Ovary (tissue), 9 donors: ENCODE measurements around the gene STIM2. TPM values are rescaled to one million over a fixed set of nuclear protein-coding genes. Genes with fewer than 3 reads are reported as not detected.

Experiments used
- DNase-seq, 5 donors: peaks; one replicate each; pipeline ENCODE4 v3.0.0-alpha.2; 2019 to 2020
- H3K27ac ChIP-seq, 2 donors: fragments of 200-600 bp; one replicate each; pipeline versions ENCODE4 v1.5.1 to v1.8.0; 2019 to 2022
- H3K27me3 ChIP-seq: fragments of 200-600 bp; one replicate; pipeline ENCODE4 v1.8.0; 2022
- H3K36me3 ChIP-seq: fragments of 200-600 bp; sonication (generic); one replicate; pipeline ENCODE4 v1.5.1; 2019
- H3K4me1 ChIP-seq: one replicate; pipeline ENCODE4 v1.8.1; 2013; ENCODE audit warnings: mild to moderate bottlenecking, moderate library complexity; ENCODE audit not compliant: insufficient read depth
- H3K4me3 ChIP-seq: fragments of 200-600 bp; sonication (generic); one replicate; pipeline ENCODE4 v1.5.1; 2017
- H3K9me3 ChIP-seq, 2 donors: fragments of 200-600 bp in 1 of 2; sonication (generic) in 1 of 2; one replicate each; pipeline versions ENCODE4 v1.5.1 to v1.8.1; 2013 to 2019; ENCODE audit warnings: mild to moderate bottlenecking in 1 of 2, moderate library complexity in 1 of 2
- CTCF ChIP-seq, 3 donors: fragments of 450-650 bp in 2 of 3; fragments of 200-600 bp in 1 of 3; IDR thresholded peaks; one replicate each; pipeline versions ENCODE4 v1.5.1 to v1.8.0; 2016 to 2022; ENCODE audit warnings: antibody characterized with exemption in 3 of 3, mild to moderate bottlenecking in 1 of 3
- EP300 ChIP-seq: sonication (generic); formaldehyde crosslinking; IDR thresholded peaks from one replicate; pipeline ENCODE4 v1.6.1; 2017; ENCODE audit warnings: antibody characterized with exemption
- POLR2A ChIP-seq: fragments of 450-650 bp; IDR thresholded peaks from one replicate; pipeline ENCODE4 v1.6.1; 2017; ENCODE audit warnings: antibody characterized with exemption, mild to moderate bottlenecking, moderate library complexity
- WGBS, 3 donors: extraction: QIAGEN DNeasy Blood & Tissue Kit in 1 of 3; methylation state at CpG; one replicate each; pipeline versions ENCODE4 v1.1.5 to v1.1.7; 2013 to 2017; 5-methylcytosine and 5-hydroxymethylcytosine counted together
- intact Hi-C, 4 donors: fragments of 100-400 bp; cut with DNase I; formaldehyde crosslinking; loops; one replicate each; pipeline versions ENCODE4 v1.11.0 to v1.15.1; 2022 to 2023
- polyA plus RNA-seq, 2 donors: library from polyadenylated mRNA; stranded (reverse); fragments of 200-250 nt in 1 of 2; fragments of 350-450 nt in 1 of 2; fragmentation: Illumina TruSeq in 1 of 2; extraction: RNeasy Lipid Tissue Mini Kit (QIAGEN cat#74804) in 1 of 2; gene quantifications; one replicate each; pipeline ENCODE4 v1.2.3, GENCODE V29; 2013 to 2014
- total RNA-seq, 7 donors: library from RNA; depleted of rRNA in 2 of 7; stranded (reverse); fragments of >200 nt in 2 of 7; fragmentation: NEBNext Ultra II Directional in 3 of 7; extraction: Animal tissue kit (Norgen Biotek cat#: 25700) in 3 of 7; gene quantifications; one replicate each; pipeline versions ENCODE4 v1.1.0 to v1.2.4, GENCODE V29; 2016 to 2023
- donor health status: DM: no; HTN: no; CAD: no; lungs with moderate emphysema.
- donor health status: DM: no; HTN: no; CAD: no.
- donor health status: Bipolar disorder and iron deficiency.
- donor health status: DM: yes; HTN: yes; CAD: no.
- donor health status: DM: no; HTN: no; CAD: no.
- donor health status: DM: yes; HTN: yes; CAD: no.

The STIM2 gene
- total and polyA plus RNA-seq, 9 donors: 24.0 to 47.9 (median 38.8) TPM

DNA sequence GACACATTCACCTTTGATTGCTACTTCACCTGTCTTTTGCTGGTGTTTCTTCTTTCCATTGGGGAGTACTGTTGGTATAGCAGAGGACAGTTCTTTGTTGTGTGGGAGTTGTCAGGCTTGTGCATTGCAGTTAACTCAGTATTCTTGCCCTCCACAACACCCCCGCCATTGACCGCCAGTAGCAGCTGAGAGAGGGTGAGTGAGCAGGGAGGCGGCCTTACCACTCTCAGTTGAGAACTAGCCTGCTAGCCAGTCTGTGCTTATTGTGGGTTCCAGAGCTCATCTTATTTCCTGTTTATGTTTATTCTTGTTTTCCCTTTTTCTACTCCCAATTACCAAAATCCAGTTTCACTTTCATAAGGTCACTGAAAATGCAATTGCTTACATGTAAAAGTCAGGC lies 52.2 kb downstream of the STIM2 start:
- 59 to 78% (median 63%) methylated on average over 3 of the region's 3 CpGs for WGBS, 3 donors
- no peak for TF ChIP-seq CTCF (IDR thresholded peaks at IDR 0.05)
- no peak for TF ChIP-seq POLR2A
- TF ChIP-seq EP300: no peak
- intact Hi-C loops: no loop called here

GRCh38 chr4:26916195-26916594 lies 55.6 kb downstream of the STIM2 start:
- DNase-seq: no peak
- H3K36me3 ChIP-seq: no peaks in the 10 kb centered on the region
- H3K27ac ChIP-seq: no peak overlapping the region
- no peaks in the 10 kb centered on the region for H3K27me3 ChIP-seq
- intact Hi-C loops: no loop called here
- 6 to 14% (median 10%) methylated on average over 1 of the region's 1 CpG for WGBS, 3 donors
- peaks cover 4% of the 10 kb centered on the region for H3K4me1 ChIP-seq
- no peak for TF ChIP-seq CTCF (IDR thresholded peaks at IDR 0.05)
- no peak for TF ChIP-seq EP300
- TF ChIP-seq POLR2A: no peak
- no peaks in the 10 kb centered on the region for H3K9me3 ChIP-seq
- no peak overlapping the region for H3K4me3 ChIP-seq

More for the DNA sequence above, 52.2 kb downstream of the STIM2 start:
- no peak overlapping the region for H3K27ac ChIP-seq
- H3K4me1 ChIP-seq: peaks cover 14% of the 10 kb centered on the region
- peak in 4 of 5 donors; percentile 15 to 43 (median 34) for DNase-seq
- H3K27me3 ChIP-seq: no peaks in the 10 kb centered on the region
- no peak overlapping the region for H3K4me3 ChIP-seq
- H3K36me3 ChIP-seq: no peaks in the 10 kb centered on the region
- H3K9me3 ChIP-seq: no peaks in the 10 kb centered on the region

DNA sequence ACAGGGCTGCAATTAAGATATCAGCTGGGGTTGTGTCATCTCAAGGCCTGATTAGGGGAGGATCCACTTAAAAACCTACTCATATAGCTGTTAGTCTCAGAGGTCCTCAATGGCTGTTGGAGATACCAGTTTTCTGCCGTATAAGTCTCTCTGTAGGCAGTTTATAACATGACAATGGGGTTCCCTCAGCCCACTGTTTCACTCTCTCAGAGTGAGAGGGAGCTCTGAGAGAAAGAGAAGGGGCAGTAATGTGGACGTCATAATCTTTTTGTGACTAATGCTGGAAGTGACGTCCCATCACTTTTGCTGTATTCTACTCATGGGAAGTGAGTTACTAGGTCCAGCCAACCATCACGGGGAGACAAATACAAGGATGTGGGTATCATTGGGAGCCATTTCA lies 70.3 kb downstream of the STIM2 start:
- Histone ChIP-seq H3K27ac (no peak overlapping the region), H3K27me3 (no peaks in the 10 kb centered on the region), H3K9me3 (no peaks in the 10 kb centered on the region), H3K36me3 (no peaks in the 10 kb centered on the region), H3K4me1 (no peaks in the 10 kb centered on the region), H3K4me3 (no peak overlapping the region)
- no peak for DNase-seq
- no peak for TF ChIP-seq POLR2A
- TF ChIP-seq CTCF (IDR thresholded peaks at IDR 0.05): no peak
- no peak for TF ChIP-seq EP300
- 92 to 95% (median 93%) methylated on average over 4 of the region's 4 CpGs for WGBS, 3 donors
- intact Hi-C loops: no loop called here

GRCh38 chr4:26931451-26931850 lies 70.8 kb downstream of the STIM2 start:
- Histone ChIP-seq H3K36me3 (no peaks in the 10 kb centered on the region), H3K27ac (no peak overlapping the region), H3K27me3 (no peaks in the 10 kb centered on the region), H3K9me3 (no peaks in the 10 kb centered on the region), H3K4me3 (no peak overlapping the region), H3K4me1 (no peaks in the 10 kb centered on the region)
- TF ChIP-seq EP300 (no peak), CTCF (IDR thresholded peaks at IDR 0.05) (no peak)
- whole genome bisulfite sequencing, 3 donors: 97 to 100% (median 98%) methylated on average over 1 of the region's 1 CpG
- intact Hi-C loops: no loop called here
- DNase-seq: no peak

DNA sequence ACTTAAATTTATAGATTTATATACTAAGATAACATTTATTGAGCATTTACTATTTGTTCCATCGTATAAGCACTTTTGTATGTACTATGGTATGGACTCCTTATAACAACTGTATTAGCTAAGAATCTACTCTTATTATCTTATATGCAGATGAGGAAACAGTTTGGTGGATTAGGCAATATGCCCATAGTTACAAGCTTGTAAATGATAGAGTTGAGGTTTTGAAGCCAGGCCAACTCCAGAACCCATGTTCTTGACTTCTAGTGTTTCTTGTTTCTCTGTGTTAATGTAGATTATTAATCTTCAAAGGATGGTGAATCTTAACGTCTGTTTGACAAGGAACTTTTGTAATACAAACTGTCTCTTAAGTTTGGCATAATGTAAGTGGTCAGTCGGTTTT lies 71.3 kb downstream of the STIM2 start:
- Histone ChIP-seq H3K9me3 (no peaks in the 10 kb centered on the region), H3K36me3 (no peaks in the 10 kb centered on the region), H3K4me3 (no peak overlapping the region), H3K27me3 (no peaks in the 10 kb centered on the region), H3K27ac (no peak overlapping the region), H3K4me1 (peaks cover 1% of the 10 kb centered on the region)
- TF ChIP-seq POLR2A (no peak), EP300 (no peak), CTCF (IDR thresholded peaks at IDR 0.05) (no peak)
- DNase-seq: no peak
- intact Hi-C loops: no loop called here
- WGBS, 3 donors: 61 to 70% (median 62%) methylated on average over 3 of the region's 3 CpGs
